ENCODE results near the gene ALG8.
"Not testable (repeated sequence)": the region's sequence is repeated elsewhere in the genome, so short reads cannot be mapped to it uniquely, and the experiment has no call there.

Gene ALG8

GRCh38 chr11:78100676-78101472 is 38.6 kb downstream of the ALG8 start:
- DNase-seq (ENCODE audit: low read depth in 3 of 3): no peak

- DNase-seq (ENCODE audit: low read depth in 3 of 3): no peak
Observed at GRCh38 chr11:78100261-78100660, 39.2 kb downstream of the ALG8 start.

GRCh38 chr11:78099666-78100065 is 39.8 kb downstream of the ALG8 start:
- DNase-seq (ENCODE audit: low read depth in 3 of 3): no peak

- no peak for DNase-seq (ENCODE audit: low read depth in 3 of 3)
Observed at GRCh38 chr11:78097666-78098385, 41.6 kb downstream of the ALG8 start.

GRCh38 chr11:78094250-78094649 is 45.2 kb downstream of the ALG8 start:
- DNase-seq (ENCODE audit: low read depth in 3 of 3): peak in 1 of 3 donors; percentile 9

GRCh38 chr11:78086521-78087074 is 52.8 kb downstream of the ALG8 start:
- DNase-seq (ENCODE audit: low read depth in 3 of 3): not testable (repeated sequence)

- no peak for DNase-seq (ENCODE audit: low read depth in 3 of 3)
Observed at GRCh38 chr11:78085972-78086371, 53.5 kb downstream of the ALG8 start.

GRCh38 chr11:78084506-78084905 is 54.9 kb downstream of the ALG8 start:
- DNase-seq (ENCODE audit: low read depth in 3 of 3): not testable (repeated sequence)

GRCh38 chr11:78083021-78083420 is 56.4 kb downstream of the ALG8 start:
- DNase-seq (ENCODE audit: low read depth in 3 of 3): no peak

GRCh38 chr11:78082146-78082545 is 57.3 kb downstream of the ALG8 start:
- no peak for DNase-seq (ENCODE audit: low read depth in 3 of 3)

GRCh38 chr11:78081583-78081982 is 57.8 kb downstream of the ALG8 start:
- DNase-seq (ENCODE audit: low read depth in 3 of 3): no peak

GRCh38 chr11:78080818-78081495 is 58.5 kb downstream of the ALG8 start:
- no peak for DNase-seq (ENCODE audit: low read depth in 3 of 3)

GRCh38 chr11:78080084-78080817 is 59.2 kb downstream of the ALG8 start:
- no peak for DNase-seq (ENCODE audit: low read depth in 3 of 3)

- DNase-seq (ENCODE audit: low read depth in 3 of 3): peak; percentile 42 to 68 (median 47)
Observed at GRCh38 chr11:78079232-78080083, 60.0 kb downstream of the ALG8 start, which contains the start of gene NDUFC2. Gene NDUFC2 (minus strand): TSS chr11:78079862. CDS start chr11:78079744, 118 bp downstream.

GRCh38 chr11:78078218-78079167 is 60.9 kb downstream of the ALG8 start:
- DNase-seq (ENCODE audit: low read depth in 3 of 3): no peak

GRCh38 chr11:78077592-78077991 is 61.8 kb downstream of the ALG8 start:
- not testable (repeated sequence) for DNase-seq (ENCODE audit: low read depth in 3 of 3)

- DNase-seq (ENCODE audit: low read depth in 3 of 3): no peak
Observed at GRCh38 chr11:78076733-78077403, 62.6 kb downstream of the ALG8 start.

GRCh38 chr11:78074756-78075155 is 64.7 kb downstream of the ALG8 start:
- no peak for DNase-seq (ENCODE audit: low read depth in 3 of 3)

- DNase-seq (ENCODE audit: low read depth in 3 of 3): no peak
Observed at GRCh38 chr11:78072455-78072854, 67.0 kb downstream of the ALG8 start.
